HTR-8/SVneo (cell line): Measurements from ENCODE around the gene CMIP.

ENCODE experiments used
- DNase-seq: peaks from one replicate; pipeline ENCODE4 v3.0.0; 2011; ENCODE audit warnings: low spot score, mixed read lengths; ENCODE audit not compliant: insufficient read length
- FAIRE-seq: peaks from 2 replicates; lab custom pipeline; 2011; peaks lifted over from hg19 to GRCh38; lab: Jason Lieb, UNC

Gene CMIP

GRCh38 chr16:81558444-81559175 is 114.0 kb downstream of the CMIP start:
- FAIRE-seq (no peak), DNase-seq (no peak)

DNA sequence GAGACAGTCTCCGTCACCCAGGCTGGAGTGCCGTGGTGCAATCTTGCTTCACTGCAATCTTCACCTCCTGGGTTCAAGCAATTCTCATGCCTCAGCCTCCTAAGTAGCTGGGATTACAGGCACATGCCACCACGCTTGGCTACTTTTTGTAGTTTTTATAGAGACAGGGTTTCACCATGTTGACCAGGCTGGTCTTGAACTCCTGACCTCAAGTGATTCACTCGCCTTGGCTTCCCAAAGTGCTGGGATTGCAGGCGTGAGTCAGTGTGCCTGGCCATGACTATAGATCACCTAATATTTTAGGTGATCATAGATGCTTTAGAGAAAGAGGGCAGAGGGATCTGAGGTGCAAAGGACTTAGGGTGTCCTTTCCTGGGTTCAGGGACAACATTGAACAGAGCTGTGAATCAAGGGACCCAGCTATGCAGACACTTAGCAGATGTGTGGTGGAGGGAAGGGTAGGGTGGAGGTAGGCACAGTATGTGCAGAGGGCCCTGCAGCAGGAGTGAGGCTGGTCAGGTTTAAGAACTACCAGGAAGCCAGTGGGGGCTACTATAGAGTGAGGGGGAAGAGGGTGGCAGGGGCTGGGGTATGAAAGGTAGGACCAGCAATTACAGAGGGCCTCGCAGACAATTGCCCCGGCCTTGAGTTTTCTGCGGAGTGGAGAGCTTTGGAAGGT is 116.5 kb downstream of the CMIP start:
- DNase-seq (no peak), FAIRE-seq (no peak)

DNA sequence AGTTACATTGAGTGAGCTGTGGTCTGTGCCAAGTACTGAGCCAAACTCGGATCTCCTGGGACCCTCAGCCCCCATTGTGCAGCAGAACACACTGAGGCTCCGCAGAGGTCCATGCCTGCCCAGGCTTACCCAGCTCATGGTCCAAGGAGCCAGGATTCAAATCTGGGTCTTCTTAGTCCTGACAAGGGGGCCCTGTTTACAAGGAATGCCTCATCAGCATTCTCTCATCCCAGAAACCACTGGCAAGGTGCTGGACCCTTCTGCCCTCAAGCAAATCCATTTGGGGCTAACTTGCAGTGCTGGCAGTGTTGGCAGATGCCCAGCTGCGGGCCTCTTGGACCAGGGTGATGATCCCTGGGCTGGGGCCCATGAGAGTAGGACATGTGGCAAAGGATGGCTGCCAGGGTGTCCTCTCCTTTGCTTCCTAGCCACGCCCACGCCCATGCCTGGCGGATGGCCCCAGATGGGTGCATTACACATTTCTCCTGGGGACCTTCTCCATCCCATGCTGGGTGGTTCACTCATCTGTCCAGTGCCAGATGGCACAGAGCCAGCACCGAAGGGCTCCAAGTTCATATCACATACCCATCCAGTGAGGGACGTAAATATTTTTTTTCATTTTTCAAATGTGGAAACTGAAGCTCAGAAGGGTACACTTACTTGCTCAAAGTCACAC is 117.7 kb downstream of the CMIP start:
- no peak for FAIRE-seq
- DNase-seq, result no peak

- no peak for DNase-seq
- no peak for FAIRE-seq
Measured at GRCh38 chr16:81562926-81563325, 118.3 kb downstream of the CMIP start.

- DNase-seq, result no peak
- FAIRE-seq, result no peak
Measured at GRCh38 chr16:81564421-81564911, 119.9 kb downstream of the CMIP start.

GRCh38 chr16:81565321-81566028 is 120.9 kb downstream of the CMIP start:
- no peak for DNase-seq
- FAIRE-seq, result no peak

- DNase-seq (no peak), FAIRE-seq (no peak)
Measured at GRCh38 chr16:81566086-81567007, 121.7 kb downstream of the CMIP start.

DNA sequence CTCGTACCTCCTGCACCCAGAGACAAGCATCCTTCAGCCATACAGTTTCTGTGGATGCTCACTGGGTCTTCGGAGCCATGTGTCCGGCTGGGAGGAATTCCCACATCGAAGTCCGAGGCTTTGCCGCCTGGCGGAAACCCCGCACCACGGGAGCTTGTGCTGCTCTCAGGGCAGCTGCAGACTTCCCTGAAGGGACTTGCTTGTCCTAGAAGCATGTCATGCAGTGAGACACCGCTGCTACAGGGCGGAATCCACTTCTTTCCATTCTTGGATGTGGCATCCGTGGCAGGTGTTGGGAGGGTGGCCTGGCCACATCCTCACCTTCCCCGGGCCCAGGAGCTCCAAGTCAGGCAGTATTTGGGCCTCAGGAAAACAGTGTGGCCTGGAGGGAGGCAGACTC is 122.5 kb downstream of the CMIP start:
- FAIRE-seq (peak; percentile 54), DNase-seq (no peak)

DNA sequence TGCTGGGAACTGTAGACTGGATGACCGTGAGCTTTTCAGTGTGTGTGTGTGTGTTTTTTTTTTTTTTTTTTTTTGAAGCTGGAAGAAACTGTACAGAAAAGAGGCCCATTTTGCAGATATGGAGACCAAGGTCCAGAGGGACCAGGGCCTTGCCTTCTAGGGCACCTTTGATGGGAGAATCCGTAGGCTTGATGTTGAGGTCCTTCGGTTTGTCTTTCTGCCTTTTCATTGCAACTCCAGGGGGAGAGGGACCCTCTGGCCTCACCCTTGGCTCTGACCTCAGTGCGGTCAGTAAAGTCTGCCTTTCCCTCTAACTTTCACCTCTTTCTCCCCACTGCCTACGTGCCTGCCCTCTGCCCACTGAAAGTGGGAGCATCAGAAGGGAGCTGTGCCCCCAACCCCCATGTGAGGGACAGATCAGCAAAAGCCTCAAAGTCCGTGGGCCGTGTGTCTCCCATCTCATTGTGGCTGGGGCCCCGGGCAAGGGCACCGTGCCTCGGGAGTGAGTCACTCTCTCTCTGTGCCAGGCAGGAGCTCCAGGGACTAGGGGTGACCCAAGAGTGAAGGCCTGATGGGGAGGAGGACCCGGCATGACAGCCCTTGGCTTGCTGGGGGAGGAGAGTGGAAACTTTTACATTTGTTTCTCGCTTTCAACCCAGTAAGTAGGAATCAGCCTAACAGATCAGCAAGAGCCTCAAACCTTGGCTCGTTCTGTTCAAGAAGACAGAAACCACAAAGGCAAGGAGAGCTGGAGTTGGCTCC is 123.6 kb downstream of the CMIP start:
- peak; percentile 80 for FAIRE-seq
- DNase-seq, result peak; percentile 92

GRCh38 chr16:81568749-81569087 is 124.1 kb downstream of the CMIP start:
- DNase-seq (no peak), FAIRE-seq (no peak)

DNA sequence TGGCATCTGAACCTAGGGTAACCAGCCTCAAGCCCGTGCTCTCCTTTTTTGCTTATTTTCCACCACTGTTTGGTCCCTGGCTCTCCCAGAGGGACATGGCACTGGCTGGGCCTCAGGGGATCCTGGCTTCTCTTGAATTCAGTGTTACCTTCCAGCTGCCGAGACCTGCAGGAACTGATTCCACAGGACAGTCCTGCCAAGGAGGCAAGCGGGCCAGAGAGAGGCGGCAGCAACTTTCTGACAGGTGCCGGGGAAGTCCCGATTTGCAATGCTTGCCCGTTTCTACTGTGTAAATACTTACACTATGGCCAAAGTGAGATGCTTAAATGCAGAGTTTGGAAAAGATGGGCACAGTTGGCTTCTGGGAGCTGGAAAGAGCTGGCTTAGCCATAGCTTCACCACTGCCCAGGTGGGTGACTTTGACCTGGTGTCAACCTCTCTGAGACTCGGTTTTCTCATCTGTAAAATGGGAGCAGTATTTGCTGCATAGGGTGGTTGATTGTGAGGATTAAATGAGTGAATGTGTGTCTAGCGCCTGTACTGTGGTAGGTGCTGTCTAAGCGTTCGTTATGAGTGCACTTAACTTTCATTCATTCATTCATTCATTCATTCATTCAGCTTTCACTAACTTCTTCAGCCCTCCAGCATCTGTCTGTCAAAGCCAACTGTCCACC is 124.9 kb downstream of the CMIP start:
- DNase-seq (no peak), FAIRE-seq (no peak)

- FAIRE-seq, result no peak
- no peak for DNase-seq
Measured at GRCh38 chr16:81570151-81570846, 125.7 kb downstream of the CMIP start.

DNA sequence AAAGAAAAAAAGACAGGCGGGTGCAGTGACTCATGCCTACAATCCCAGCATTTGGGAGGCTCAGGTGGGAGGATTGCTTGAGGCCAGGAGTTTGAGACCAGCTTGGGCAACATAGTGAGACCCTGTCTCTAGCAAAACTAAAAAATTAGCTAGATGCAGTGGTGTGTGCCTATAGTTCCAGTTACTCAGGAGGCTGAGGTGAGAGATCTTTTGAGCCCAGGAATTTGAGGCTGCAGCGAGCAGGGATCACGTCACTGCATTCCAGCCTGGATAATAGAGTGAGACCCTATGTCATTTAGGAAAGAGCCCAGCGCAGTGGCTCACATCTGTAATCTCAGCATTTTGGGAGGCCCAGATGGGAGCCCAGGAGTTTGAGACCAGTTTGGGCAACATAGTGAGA is 126.6 kb downstream of the CMIP start:
- DNase-seq (no peak), FAIRE-seq (no peak)

- no peak for FAIRE-seq
- no peak for DNase-seq
Measured at GRCh38 chr16:81571592-81572385, 127.2 kb downstream of the CMIP start.

- DNase-seq (no peak), FAIRE-seq (no peak)
Measured at GRCh38 chr16:81572386-81573144, 128.0 kb downstream of the CMIP start.

DNA sequence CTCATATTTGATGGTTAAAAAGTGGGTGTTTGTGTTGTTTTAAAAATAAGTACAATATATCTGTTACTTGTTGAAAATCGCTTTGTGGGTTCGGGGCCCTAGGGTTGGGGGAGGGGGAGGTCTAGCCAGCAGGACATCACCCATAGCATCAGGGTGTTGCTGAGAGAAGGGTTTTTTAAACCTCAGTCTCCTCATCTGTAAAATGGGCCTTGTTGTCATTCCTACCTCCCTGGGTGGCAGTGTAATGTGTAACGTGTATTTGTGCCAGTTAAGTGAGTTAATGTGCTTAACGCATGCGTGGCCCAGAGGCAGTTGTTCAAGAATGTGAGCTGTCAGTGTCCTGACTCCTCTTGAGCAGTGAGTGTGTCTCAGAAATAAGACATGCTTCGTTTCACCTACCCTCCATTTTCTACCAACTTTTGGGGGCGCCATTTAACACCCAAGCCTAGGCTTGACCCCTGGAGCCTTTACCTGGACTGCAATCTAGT is 129.0 kb downstream of the CMIP start:
- DNase-seq (no peak), FAIRE-seq (peak; percentile 20)
